Measurements from ENCODE around the gene IQCE. TPM values are rescaled to one million over a fixed set of nuclear protein-coding genes. Genes with fewer than 3 reads are reported as not detected.

IQCE gene
- total RNA-seq, 1 experiment from 2014 or later: 35.8 TPM

DNA sequence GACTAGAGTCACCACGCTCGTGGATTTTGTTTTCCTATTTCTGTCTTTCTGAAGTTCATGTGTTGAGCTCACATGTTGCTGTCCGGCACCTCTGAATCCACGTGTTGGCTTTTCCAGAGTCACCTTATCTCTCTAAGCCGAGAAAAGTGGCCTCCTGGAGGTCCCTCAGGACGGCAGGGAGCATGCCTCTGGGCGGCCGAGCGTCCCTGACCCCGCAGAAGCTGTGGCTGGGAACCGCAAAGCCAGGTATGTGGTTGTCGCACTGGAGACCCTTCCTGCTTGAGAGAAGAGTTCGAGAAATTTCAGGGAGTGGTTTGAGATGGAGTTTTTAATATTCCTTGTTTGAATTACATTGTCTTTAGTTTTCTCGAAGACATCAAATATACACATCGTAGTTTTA is 12.6 kb downstream of the IQCE start:
- no TSS peak for BruUV-seq (replicated peaks)
- TF ChIP-seq EZH2 (IDR thresholded peaks at IDR 0.05; ENCODE audit: low read depth): no peak
- TF ChIP-seq, protein P1, sequence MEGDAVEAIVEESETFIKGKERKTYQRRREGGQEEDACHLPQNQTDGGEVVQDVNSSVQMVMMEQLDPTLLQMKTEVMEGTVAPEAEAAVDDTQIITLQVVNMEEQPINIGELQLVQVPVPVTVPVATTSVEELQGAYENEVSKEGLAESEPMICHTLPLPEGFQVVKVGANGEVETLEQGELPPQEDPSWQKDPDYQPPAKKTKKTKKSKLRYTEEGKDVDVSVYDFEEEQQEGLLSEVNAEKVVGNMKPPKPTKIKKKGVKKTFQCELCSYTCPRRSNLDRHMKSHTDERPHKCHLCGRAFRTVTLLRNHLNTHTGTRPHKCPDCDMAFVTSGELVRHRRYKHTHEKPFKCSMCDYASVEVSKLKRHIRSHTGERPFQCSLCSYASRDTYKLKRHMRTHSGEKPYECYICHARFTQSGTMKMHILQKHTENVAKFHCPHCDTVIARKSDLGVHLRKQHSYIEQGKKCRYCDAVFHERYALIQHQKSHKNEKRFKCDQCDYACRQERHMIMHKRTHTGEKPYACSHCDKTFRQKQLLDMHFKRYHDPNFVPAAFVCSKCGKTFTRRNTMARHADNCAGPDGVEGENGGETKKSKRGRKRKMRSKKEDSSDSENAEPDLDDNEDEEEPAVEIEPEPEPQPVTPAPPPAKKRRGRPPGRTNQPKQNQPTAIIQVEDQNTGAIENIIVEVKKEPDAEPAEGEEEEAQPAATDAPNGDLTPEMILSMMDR (conservative IDR thresholded peaks at IDR 0.05): no peak
- ChIA-PET POLR2A (ENCODE audit: unreplicated experiment) (interaction anchor here (0.6 kb wide), 1 partner anchor 48 kb away, joined by 5 read pairs; no protein-coding TSS in a partner anchor), CTCF (no interaction called here)
- intact Hi-C loops (cut with micrococcal nuclease; ENCODE audit: unreplicated experiment): no loop called here
- no peak for DNase-seq
- 0 out of 2 replicates have a peak, but pooled peaks cover 6% of the 10 kb centered on the region for H3F3A ChIP-seq (ENCODE audit: insufficient read depth, low read depth)
- no peaks in the 10 kb centered on the region for H3K36me3 ChIP-seq (ENCODE audit: low read depth)
- 0 out of 2 replicates have a peak, but pooled peaks cover 11% of the 10 kb centered on the region for H4K20me1 ChIP-seq (ENCODE audit: insufficient read depth)
- no peaks in the 10 kb centered on the region for H3K4me1 ChIP-seq (replicated peaks; ENCODE audit: insufficient read depth)
- H3K9me2 ChIP-seq (ENCODE audit: insufficient read depth): no peaks in the 10 kb centered on the region
- H3K27me3 ChIP-seq (ENCODE audit: insufficient read depth, low read depth): no peaks in the 10 kb centered on the region
- H3K79me2 ChIP-seq (ENCODE audit: low read depth): no peaks in the 10 kb centered on the region
- H3K9me3 ChIP-seq (ENCODE audit: insufficient read depth, low read depth): no peaks in the 10 kb centered on the region
- H3K4me2 ChIP-seq: no peak overlapping the region
- H3K4me3 ChIP-seq: no peak overlapping the region
- no peak overlapping the region for H2AFZ ChIP-seq
- no peak overlapping the region for H3K27ac ChIP-seq

DNA sequence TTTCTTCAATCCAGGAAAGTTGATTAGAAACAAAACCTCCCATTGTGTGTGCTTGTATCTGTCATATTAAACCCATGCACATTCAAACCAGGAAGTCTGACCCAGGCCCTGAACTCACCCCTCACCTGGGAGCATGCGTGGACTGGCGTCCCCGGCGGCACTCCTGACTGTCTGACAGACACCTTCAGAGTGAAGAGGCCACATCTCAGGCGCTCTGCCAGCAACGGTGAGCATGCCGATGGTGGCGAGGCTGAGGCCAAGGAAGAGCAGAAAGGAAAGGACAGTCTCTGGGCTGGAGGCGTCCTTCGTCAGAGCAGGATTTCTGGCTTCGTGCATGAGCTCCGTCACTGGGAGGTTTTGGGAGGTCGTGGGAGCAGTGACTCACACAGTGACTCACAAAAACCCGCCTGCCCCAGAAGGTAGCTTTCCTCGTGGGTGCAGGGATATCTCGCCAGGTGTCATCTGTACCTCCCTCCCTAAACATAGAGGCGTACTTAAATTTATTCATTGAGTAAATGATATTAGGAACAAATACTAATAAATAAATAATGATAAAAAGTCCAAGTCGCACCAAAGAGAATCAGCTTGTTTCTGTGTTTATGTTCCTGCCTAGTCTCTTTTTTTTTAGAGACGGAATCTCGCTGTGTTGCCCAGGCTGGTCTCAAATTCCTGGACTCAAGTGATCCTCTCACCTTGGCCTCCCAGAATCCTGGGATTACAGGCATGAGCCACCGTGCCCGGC is 13.5 kb downstream of the IQCE start:
- BruUV-seq (replicated peaks): no TSS peak
- no peak overlapping the region for H3K4me3 ChIP-seq
- no peaks in the 10 kb centered on the region for H3K79me2 ChIP-seq (ENCODE audit: low read depth)
- peak in 1 of 2 experiments; percentile 67 for DNase-seq
- CTCF ChIA-PET: interaction anchor here (0.6 to 1.0 kb wide), 3 partner anchors 17 to 907 kb away, joined by 3 read pairs; partner anchors contain the start of gene BRAT1
- H2AFZ ChIP-seq: no peak overlapping the region
- H4K20me1 ChIP-seq (ENCODE audit: insufficient read depth): 0 out of 2 replicates have a peak, but pooled peaks cover 6% of the 10 kb centered on the region
- no peaks in the 10 kb centered on the region for H3K27me3 ChIP-seq (ENCODE audit: insufficient read depth, low read depth)
- no peak overlapping the region for H3K4me2 ChIP-seq
- H3K9me2 ChIP-seq (ENCODE audit: insufficient read depth): no peaks in the 10 kb centered on the region
- no peaks in the 10 kb centered on the region for H3K9me3 ChIP-seq (ENCODE audit: insufficient read depth, low read depth)
- H3F3A ChIP-seq (ENCODE audit: insufficient read depth, low read depth): no peaks in the 10 kb centered on the region
- intact Hi-C loops (cut with micrococcal nuclease; ENCODE audit: unreplicated experiment): no loop called here
- H3K27ac ChIP-seq: no peak overlapping the region
- H3K36me3 ChIP-seq (ENCODE audit: low read depth): no peaks in the 10 kb centered on the region
- no peaks in the 10 kb centered on the region for H3K4me1 ChIP-seq (replicated peaks; ENCODE audit: insufficient read depth)
- POLR2A ChIA-PET (ENCODE audit: unreplicated experiment): interaction anchor here (0.6 to 0.7 kb wide), 3 partner anchors 11 to 48 kb away, joined by 3 to 5 read pairs (median 4); no protein-coding TSS in a partner anchor
- no peak for TF ChIP-seq EZH2 (IDR thresholded peaks at IDR 0.05; ENCODE audit: low read depth)
- TF ChIP-seq, protein P1 (conservative IDR thresholded peaks at IDR 0.05): no peak

DNA sequence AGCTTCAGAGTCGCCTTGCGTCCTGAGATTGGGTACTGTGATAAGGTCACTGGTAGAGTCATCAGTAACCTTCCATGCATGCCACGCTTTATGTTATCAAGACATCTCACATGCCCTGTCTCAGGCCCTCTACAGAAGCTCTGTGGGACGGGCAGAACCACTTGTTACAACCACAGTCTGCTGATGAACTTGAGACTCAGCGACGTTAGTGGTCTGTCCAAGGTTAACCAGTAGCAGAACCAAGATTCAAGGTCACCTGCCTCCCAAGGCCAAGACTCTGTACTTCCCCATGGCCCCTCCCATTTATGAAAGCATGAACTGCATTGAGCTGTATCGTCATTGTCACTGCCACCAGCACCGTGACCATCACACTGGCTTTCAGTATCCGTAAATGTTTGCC is 15.0 kb downstream of the IQCE start:
- Histone ChIP-seq H3K4me3 (no peak overlapping the region), H3K27me3 (ENCODE audit: insufficient read depth, low read depth) (no peaks in the 10 kb centered on the region), H3F3A (ENCODE audit: insufficient read depth, low read depth) (no peaks in the 10 kb centered on the region), H3K79me2 (ENCODE audit: low read depth) (no peaks in the 10 kb centered on the region), H3K27ac (no peak overlapping the region), H4K20me1 (ENCODE audit: insufficient read depth) (no peaks in the 10 kb centered on the region), H3K4me1 (replicated peaks; ENCODE audit: insufficient read depth) (no peaks in the 10 kb centered on the region), H3K9me2 (ENCODE audit: insufficient read depth) (no peaks in the 10 kb centered on the region), H3K9me3 (ENCODE audit: insufficient read depth, low read depth) (no peaks in the 10 kb centered on the region), H3K4me2 (no peak overlapping the region), H2AFZ (no peak overlapping the region), H3K36me3 (ENCODE audit: low read depth) (no peaks in the 10 kb centered on the region)
- POLR2A ChIA-PET (ENCODE audit: unreplicated experiment): no interaction called here
- DNase-seq: no peak
- CTCF ChIA-PET: no interaction called here
- BruUV-seq (replicated peaks): no TSS peak
- TF ChIP-seq, protein P1 (conservative IDR thresholded peaks at IDR 0.05): no peak
- no peak for TF ChIP-seq EZH2 (IDR thresholded peaks at IDR 0.05; ENCODE audit: low read depth)
- intact Hi-C loops (cut with micrococcal nuclease; ENCODE audit: unreplicated experiment): no loop called here

All from PC-9 (cell line).